ENCODE measurements around the gene SDCBP2. TPM values are rescaled to one million over a fixed set of nuclear protein-coding genes. Genes with fewer than 3 reads are reported as not detected.
A peak's percentile ranks its signal among the peaks of the same experiment; 100 is the strongest.
"Not testable (repeated sequence)": the region's sequence is repeated elsewhere in the genome, so short reads cannot be mapped to it uniquely, and the experiment has no call there.

Gene SDCBP2
- polyA plus RNA-seq, 1 of the 3 experiments (the other 2 are of a cell fraction), result 3.0 TPM

DNA sequence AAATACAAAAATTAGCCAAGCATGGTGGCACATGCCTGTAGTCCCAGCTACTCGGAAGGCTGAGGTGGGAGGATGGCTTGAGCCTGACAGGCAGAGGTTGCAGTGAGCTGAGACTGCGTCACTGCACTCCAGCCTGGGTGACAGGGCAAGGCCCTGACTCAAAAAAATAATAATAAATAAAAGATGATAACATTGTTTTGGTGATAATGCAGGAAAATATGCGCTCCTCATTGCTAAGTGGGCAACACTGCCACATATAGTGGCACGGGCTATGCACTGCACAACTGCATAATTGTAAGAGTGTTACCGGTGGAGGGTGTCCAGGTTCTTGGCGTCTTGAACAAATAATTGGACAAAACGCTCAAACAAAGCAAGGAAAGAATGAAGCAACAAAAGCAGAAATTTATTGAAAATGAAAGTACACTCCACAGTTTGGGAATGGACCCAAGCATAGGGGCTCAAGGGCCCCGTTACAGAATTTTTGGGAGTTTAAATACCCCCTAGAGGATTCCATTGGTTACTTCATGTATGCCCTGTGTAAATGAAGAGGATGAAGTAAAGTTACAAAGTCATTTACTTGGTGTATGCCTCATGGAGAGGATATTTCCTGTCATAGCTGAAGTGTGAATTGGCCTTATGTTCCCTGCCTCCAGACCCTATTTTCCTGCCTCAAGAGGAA lies 14.6 kb upstream of the SDCBP2 start:
- not testable (repeated sequence) for H3K4me2 ChIP-seq
- CTCF ChIA-PET, result interaction anchor here (1.0 kb wide), 1 partner anchor 19 kb away, joined by 3 read pairs; no protein-coding TSS in a partner anchor

DNA sequence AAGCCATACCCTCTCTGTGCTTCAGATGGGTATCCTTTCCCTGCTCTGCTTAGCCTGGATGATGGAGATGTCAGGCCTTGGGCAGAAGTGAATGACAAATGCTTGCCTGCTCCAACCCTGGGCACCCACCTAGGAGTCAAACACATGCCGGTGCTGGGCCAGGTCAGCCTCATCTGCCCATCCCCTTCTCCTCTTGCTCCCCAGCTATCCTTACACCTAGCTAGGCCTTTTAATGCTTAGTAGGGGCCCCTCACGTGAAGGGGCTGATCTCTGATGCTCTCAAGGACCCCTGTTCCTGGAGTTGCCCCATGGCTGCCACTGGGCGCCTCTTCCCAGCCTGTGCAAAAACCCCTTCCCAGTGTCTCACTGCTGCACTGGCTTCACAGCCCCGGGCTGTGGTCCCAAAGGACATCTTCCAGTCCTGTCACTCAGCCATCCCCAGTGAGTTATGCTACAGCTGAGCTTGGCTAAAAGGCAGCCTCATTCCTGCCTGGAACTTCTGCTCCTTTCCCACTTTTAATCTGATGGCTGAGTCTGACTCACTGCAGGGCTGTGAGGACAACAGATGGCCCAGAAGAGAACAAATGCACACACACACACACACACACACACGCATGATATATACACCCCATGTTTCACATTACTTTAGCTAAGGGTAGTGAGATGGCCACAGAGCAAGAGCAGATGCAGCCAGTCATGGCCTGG lies 12.8 kb upstream of the SDCBP2 start:
- CTCF ChIA-PET, result interaction anchor here (0.5 to 0.8 kb wide), 2 partner anchors 126 to 162 kb away, joined by 3 read pairs; no protein-coding TSS in a partner anchor
- POLR2A ChIA-PET, result no interaction called here
- Histone ChIP-seq H3K27ac (ENCODE audit: low read depth in 2 of 2, low read length in 1 of 2) (peak overlapping the region in 1 of 2 experiments; percentile 21; a peak in 1 of 4 replicates), H3K27me3 (ENCODE audit: insufficient read depth) (no peaks in the 10 kb centered on the region), H4K20me1 (ENCODE audit: insufficient read depth) (no peaks in the 10 kb centered on the region), H3K36me3 (replicated peaks in 1 of 2; ENCODE audit: control insufficient read depth in 1 of 2, insufficient read depth in 2 of 2, low read length in 1 of 2) (peaks cover 0 to 13% of the 10 kb centered on the region in 2 experiments), H3K79me2 (ENCODE audit: insufficient read depth) (peaks cover 14% of the 10 kb centered on the region), H3K9me3 (no peaks in the 10 kb centered on the region), H3K9me2 (no peaks in the 10 kb centered on the region), H3K4me1 (ENCODE audit: control insufficient read depth in 1 of 2, insufficient read depth in 2 of 2, low read depth in 1 of 2, low read length in 1 of 2) (peaks cover 5 to 16% of the 10 kb centered on the region in 2 experiments; a peak in 2 of 4 replicates), H2AFZ (ENCODE audit: low read depth) (no peak overlapping the region), H3F3A (replicated peaks; ENCODE audit: insufficient read depth) (peaks cover 14% of the 10 kb centered on the region), H3K4me3 (ENCODE audit: low read depth in 2 of 2, low read length in 1 of 2) (no peak overlapping the region), H3K4me2 (no peak overlapping the region), H3K9ac (no peak overlapping the region)
- TF ChIP-seq RXRA (IDR thresholded peaks at IDR 0.05; ENCODE audit: borderline replicate concordance, low read depth) (no peak), TCF12 (IDR thresholded peaks at IDR 0.05) (peak; percentile 34; the same call in 1 of the 2 replicates), ELF1 (IDR thresholded peaks at IDR 0.05) (no peak)
- TF ChIP-seq, protein P1, sequence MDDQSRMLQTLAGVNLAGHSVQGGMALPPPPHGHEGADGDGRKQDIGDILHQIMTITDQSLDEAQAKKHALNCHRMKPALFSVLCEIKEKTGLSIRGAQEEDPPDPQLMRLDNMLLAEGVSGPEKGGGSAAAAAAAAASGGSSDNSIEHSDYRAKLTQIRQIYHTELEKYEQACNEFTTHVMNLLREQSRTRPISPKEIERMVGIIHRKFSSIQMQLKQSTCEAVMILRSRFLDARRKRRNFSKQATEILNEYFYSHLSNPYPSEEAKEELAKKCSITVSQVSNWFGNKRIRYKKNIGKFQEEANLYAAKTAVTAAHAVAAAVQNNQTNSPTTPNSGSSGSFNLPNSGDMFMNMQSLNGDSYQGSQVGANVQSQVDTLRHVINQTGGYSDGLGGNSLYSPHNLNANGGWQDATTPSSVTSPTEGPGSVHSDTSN (IDR thresholded peaks at IDR 0.05), result peak; percentile 49
- 69% methylated on average over 4 of the region's 5 CpGs for WGBS (ENCODE audit: low lambda C conversion rate)
- no peak for DNase-seq

More for the DNA sequence above, 14.6 kb upstream of the SDCBP2 start:
- Histone ChIP-seq H3K36me3 (replicated peaks in 1 of 2; ENCODE audit: control insufficient read depth in 1 of 2, insufficient read depth in 2 of 2, low read length in 1 of 2) (peaks cover 0 to 24% of the 10 kb centered on the region in 2 experiments), H3F3A (replicated peaks; ENCODE audit: insufficient read depth) (peaks cover 14% of the 10 kb centered on the region), H3K9ac (0 out of 2 replicates have a peak overlapping the region, but pooled peaks have one; percentile 10), H3K4me1 (ENCODE audit: control insufficient read depth in 1 of 2, insufficient read depth in 2 of 2, low read depth in 1 of 2, low read length in 1 of 2) (peaks cover 5 to 16% of the 10 kb centered on the region in 2 experiments; a peak in 2 of 4 replicates), H3K79me2 (ENCODE audit: insufficient read depth) (peaks cover 27% of the 10 kb centered on the region)
- 96% methylated on average over 8 of the region's 8 CpGs for WGBS (ENCODE audit: low lambda C conversion rate)
- H3K27ac ChIP-seq (ENCODE audit: low read depth in 2 of 2, low read length in 1 of 2); H3K9me2 ChIP-seq; DNase-seq; POLR2A ChIA-PET; H3K27me3 ChIP-seq (ENCODE audit: insufficient read depth); H3K4me3 ChIP-seq (ENCODE audit: low read depth in 2 of 2, low read length in 1 of 2); H4K20me1 ChIP-seq (ENCODE audit: insufficient read depth); H2AFZ ChIP-seq (ENCODE audit: low read depth); H3K9me3 ChIP-seq: not testable (repeated sequence)
- TF ChIP-seq, protein P2, sequence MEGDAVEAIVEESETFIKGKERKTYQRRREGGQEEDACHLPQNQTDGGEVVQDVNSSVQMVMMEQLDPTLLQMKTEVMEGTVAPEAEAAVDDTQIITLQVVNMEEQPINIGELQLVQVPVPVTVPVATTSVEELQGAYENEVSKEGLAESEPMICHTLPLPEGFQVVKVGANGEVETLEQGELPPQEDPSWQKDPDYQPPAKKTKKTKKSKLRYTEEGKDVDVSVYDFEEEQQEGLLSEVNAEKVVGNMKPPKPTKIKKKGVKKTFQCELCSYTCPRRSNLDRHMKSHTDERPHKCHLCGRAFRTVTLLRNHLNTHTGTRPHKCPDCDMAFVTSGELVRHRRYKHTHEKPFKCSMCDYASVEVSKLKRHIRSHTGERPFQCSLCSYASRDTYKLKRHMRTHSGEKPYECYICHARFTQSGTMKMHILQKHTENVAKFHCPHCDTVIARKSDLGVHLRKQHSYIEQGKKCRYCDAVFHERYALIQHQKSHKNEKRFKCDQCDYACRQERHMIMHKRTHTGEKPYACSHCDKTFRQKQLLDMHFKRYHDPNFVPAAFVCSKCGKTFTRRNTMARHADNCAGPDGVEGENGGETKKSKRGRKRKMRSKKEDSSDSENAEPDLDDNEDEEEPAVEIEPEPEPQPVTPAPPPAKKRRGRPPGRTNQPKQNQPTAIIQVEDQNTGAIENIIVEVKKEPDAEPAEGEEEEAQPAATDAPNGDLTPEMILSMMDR (IDR thresholded peaks at IDR 0.05), result peak; percentile 26; the same call in 1 of the 2 replicates

DNA sequence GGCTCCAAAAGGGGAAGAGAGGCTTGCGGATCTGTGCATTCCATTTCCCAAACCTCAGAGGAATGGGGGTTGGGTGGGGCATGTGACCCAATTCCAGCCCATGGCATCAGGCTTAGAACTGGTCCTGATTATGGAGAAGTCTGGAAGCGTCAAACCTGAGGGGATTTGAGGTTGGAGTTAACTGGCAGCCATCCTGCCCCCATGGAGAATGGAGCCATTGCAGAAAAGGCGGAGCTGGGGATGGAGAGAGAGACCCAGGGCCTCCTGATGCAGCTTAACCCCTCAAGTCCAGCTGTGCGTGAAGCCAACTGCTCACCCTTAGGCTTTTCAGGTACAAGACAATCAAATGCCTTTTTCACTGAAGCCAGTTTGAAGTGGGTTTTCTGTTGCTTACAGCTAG lies 9.9 kb upstream of the SDCBP2 start:
- no peak overlapping the region for H3K9ac ChIP-seq
- H3F3A ChIP-seq (replicated peaks; ENCODE audit: insufficient read depth), result peaks cover 14% of the 10 kb centered on the region
- no peaks in the 10 kb centered on the region for H3K27me3 ChIP-seq (ENCODE audit: insufficient read depth)
- no peaks in the 10 kb centered on the region for H4K20me1 ChIP-seq (ENCODE audit: insufficient read depth)
- H3K9me3 ChIP-seq, result no peaks in the 10 kb centered on the region
- CTCF ChIA-PET, result no interaction called here
- TF ChIP-seq TAF1 (IDR thresholded peaks at IDR 0.05; ENCODE audit: borderline replicate concordance, low read depth, low read length) (no peak), MXI1 (IDR thresholded peaks at IDR 0.05; ENCODE audit: low read depth, low read length) (no peak), RFX5 (IDR thresholded peaks at IDR 0.05; ENCODE audit: low read length) (no peak), JUND (IDR thresholded peaks at IDR 0.05) (no peak), TEAD4 (IDR thresholded peaks at IDR 0.05; ENCODE audit: borderline replicate concordance, insufficient read depth) (no peak), RXRA (IDR thresholded peaks at IDR 0.05; ENCODE audit: borderline replicate concordance, low read depth) (no peak), EZH2phosphoT487 (IDR thresholded peaks at IDR 0.05; ENCODE audit: borderline replicate concordance, low read depth) (no peak)
- TF ChIP-seq, protein P3, sequence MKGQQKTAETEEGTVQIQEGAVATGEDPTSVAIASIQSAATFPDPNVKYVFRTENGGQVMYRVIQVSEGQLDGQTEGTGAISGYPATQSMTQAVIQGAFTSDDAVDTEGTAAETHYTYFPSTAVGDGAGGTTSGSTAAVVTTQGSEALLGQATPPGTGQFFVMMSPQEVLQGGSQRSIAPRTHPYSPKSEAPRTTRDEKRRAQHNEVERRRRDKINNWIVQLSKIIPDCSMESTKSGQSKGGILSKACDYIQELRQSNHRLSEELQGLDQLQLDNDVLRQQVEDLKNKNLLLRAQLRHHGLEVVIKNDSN (IDR thresholded peaks at IDR 0.05; ENCODE audit: borderline replicate concordance, low read depth), result no peak
- TF ChIP-seq, protein P4, sequence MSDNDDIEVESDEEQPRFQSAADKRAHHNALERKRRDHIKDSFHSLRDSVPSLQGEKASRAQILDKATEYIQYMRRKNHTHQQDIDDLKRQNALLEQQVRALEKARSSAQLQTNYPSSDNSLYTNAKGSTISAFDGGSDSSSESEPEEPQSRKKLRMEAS (IDR thresholded peaks at IDR 0.05; ENCODE audit: low read depth), result no peak
- no peaks in the 10 kb centered on the region for H3K9me2 ChIP-seq
- no peak for DNase-seq
- H3K36me3 ChIP-seq (replicated peaks in 1 of 2; ENCODE audit: control insufficient read depth in 1 of 2, insufficient read depth in 2 of 2, low read length in 1 of 2), result peaks cover 0 to 15% of the 10 kb centered on the region in 2 experiments
- no peak overlapping the region for H2AFZ ChIP-seq (ENCODE audit: low read depth)
- no peak overlapping the region for H3K4me2 ChIP-seq
- no peak overlapping the region for H3K4me3 ChIP-seq (ENCODE audit: low read depth in 2 of 2, low read length in 1 of 2)
- peaks cover 13% of the 10 kb centered on the region for H3K79me2 ChIP-seq (ENCODE audit: insufficient read depth)
- H3K27ac ChIP-seq (ENCODE audit: low read depth in 2 of 2, low read length in 1 of 2), result no peak overlapping the region
- peaks cover 5 to 11% of the 10 kb centered on the region in 2 experiments; a peak in 2 of 4 replicates for H3K4me1 ChIP-seq (ENCODE audit: control insufficient read depth in 1 of 2, insufficient read depth in 2 of 2, low read depth in 1 of 2, low read length in 1 of 2)
- POLR2A ChIA-PET, result no interaction called here
- 85% methylated on average over 4 of the region's 4 CpGs for WGBS (ENCODE audit: low lambda C conversion rate)
